ENCODE results near the gene CAMSAP2.

GRCh38 chr1:200872446-200873115 is 133.9 kb downstream of the CAMSAP2 start, which contains the start of gene GPR25:
- no peak for TF ChIP-seq CTCF (IDR thresholded peaks at IDR 0.05)
- TF ChIP-seq, protein P1, sequence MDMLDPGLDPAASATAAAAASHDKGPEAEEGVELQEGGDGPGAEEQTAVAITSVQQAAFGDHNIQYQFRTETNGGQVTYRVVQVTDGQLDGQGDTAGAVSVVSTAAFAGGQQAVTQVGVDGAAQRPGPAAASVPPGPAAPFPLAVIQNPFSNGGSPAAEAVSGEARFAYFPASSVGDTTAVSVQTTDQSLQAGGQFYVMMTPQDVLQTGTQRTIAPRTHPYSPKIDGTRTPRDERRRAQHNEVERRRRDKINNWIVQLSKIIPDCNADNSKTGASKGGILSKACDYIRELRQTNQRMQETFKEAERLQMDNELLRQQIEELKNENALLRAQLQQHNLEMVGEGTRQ (IDR thresholded peaks at IDR 0.05; ENCODE audit: borderline replicate concordance, low read depth, low read length): no peak
